Measurements from ENCODE around the gene JAZF1.
"Not testable (repeated sequence)": the region's sequence is repeated elsewhere in the genome, so short reads cannot be mapped to it uniquely, and the experiment has no call there.

JAZF1 gene

GRCh38 chr7:27923642-27923980, 257.0 kb downstream of the JAZF1 start:
- no peak overlapping the region for H3K4me3 ChIP-seq (ENCODE audit: low read depth, low read length)
- TF ChIP-seq CTCF (IDR thresholded peaks at IDR 0.05; ENCODE audit: control insufficient read depth, extremely low read depth, insufficient read depth), result no peak
- DNase-seq (ENCODE audit: low read depth), result no peak

DNA sequence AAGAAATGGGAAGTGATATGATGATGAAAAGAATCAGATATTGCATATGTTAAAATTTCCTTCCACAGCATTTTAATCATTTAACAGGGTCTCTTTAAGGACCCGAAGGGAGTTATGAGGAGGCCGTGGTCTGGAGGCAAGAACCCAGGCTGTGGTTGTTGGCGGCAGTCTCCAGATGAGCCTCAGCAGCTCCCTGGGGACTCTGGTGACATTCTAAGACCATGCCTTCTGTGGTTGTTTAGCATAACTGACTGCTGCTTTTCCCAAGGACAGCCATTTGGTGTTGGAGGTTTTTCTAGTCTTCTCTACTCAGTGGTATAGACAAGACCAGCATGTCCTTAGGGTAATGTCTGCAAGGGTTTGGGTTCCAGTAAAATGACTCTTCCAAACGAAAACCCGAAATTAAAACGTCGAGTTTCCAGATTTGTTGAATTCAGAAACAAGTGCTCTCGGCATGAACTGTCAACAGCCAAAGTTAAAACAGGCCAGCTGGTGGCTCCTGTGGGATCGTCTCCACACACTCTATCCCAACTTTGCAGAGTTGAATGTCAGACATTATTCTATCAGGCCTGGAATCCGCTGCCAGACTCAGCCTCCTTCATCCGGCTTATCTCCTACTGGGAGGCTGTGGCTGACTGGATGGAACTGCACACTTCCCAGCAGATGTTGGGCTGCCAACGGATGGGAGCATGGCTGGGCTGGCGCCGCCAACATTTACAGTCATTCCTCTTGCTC, 257.5 kb downstream of the JAZF1 start:
- TF ChIP-seq CTCF (IDR thresholded peaks at IDR 0.05; ENCODE audit: control insufficient read depth, extremely low read depth, insufficient read depth), result no peak
- no peak for DNase-seq (ENCODE audit: low read depth)
- no peak overlapping the region for H3K4me3 ChIP-seq (ENCODE audit: low read depth, low read length)

- H3K4me3 ChIP-seq (ENCODE audit: low read depth, low read length); DNase-seq (ENCODE audit: low read depth): not testable (repeated sequence)
Measured at GRCh38 chr7:27922389-27922788, 258.2 kb downstream of the JAZF1 start.

DNA sequence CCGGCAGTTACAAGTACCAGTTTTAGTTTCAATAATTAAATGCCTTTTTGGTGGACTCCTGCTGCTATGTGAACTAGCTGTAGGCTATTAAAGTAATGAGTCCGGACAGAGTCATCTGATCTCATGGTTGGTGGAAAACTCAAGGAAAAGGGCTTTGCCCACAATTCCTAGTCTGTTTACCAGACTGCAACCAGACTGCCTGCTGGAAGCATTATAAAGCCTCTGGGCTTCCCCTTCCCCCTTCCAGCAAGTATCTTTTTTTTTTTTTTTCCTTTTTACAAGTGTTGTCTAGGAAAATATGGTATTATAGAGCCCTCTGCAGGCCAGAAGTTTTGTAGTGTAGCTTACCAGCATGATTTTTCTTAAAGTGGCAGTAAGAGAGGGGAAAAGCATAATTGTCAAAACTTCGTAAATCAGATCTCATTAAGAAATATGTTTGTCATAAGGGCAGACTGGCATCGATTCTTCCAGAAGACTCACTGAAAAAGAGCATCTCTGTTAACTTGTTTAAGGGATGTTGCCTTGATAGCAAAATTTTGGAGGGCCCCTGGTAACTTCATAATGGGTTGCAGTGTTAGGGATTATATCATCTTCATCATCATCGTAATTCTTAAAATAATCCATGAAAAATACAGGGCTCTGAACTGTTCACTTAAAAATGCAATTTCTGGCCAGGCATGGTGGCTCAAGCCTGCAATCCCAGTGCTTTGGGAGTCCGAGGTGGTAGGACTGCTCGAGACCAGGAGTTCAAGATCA, 259.3 kb downstream of the JAZF1 start:
- TF ChIP-seq CTCF (IDR thresholded peaks at IDR 0.05; ENCODE audit: control insufficient read depth, extremely low read depth, insufficient read depth), result peak; percentile 61
- peak; percentile 83 for DNase-seq (ENCODE audit: low read depth)
- no peak overlapping the region for H3K4me3 ChIP-seq (ENCODE audit: low read depth, low read length)

DNA sequence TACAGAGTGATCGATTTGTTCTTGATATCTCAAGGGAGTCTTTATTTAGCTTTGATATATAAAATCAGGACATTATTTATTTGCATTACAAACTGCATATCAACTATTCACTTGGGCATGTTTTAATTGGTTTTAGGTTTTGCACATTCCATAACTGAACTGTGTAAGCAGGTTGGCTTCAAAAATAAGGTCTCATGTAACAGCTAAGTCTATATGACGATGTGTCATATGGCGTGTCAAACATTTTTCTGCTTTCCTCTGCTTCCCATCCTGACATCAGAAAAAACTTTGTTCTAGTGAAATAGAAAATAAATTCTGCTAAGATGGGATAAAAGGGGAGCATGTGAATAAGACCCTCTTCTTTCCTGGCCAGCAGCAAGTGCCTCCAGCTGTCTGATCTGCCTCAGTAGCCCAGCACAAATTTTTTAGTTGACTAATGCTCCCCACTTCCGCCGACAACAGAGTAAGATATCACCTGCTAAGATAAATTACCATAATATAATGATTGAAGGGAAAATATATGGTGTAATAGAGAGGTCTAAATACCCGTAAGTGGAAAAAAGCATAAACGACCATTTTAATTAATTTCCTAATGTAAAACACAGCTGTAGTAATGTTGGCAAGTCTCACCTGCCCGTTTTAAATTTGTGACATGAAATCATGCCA, 260.2 kb downstream of the JAZF1 start:
- DNase-seq (ENCODE audit: low read depth), result no peak
- TF ChIP-seq CTCF (IDR thresholded peaks at IDR 0.05; ENCODE audit: control insufficient read depth, extremely low read depth, insufficient read depth), result no peak
- H3K4me3 ChIP-seq (ENCODE audit: low read depth, low read length), result no peak overlapping the region

DNA sequence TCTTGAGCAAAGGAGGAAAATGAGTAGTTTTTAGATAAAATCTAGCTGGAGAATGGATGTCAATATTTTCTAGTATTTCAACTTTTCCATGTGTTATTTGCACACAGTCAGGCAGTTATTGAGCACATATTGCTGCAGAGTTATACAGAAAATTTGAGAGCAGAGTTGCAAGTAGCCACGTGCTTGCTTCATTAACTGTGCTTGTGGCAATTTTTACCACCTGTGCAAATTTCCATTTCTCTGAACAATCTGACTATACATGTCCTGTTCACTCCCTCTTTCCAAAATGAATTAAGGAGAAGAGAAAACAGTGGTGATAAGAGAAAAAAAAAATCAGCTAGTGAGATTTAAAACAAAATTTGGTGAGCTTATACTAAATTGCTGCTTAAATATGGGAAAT, 262.1 kb downstream of the JAZF1 start:
- no peak overlapping the region for H3K4me3 ChIP-seq (ENCODE audit: low read depth, low read length)
- no peak for TF ChIP-seq CTCF (IDR thresholded peaks at IDR 0.05; ENCODE audit: control insufficient read depth, extremely low read depth, insufficient read depth)
- no peak for DNase-seq (ENCODE audit: low read depth)

- TF ChIP-seq CTCF (IDR thresholded peaks at IDR 0.05; ENCODE audit: control insufficient read depth, extremely low read depth, insufficient read depth), result no peak
- no peak overlapping the region for H3K4me3 ChIP-seq (ENCODE audit: low read depth, low read length)
- DNase-seq (ENCODE audit: low read depth), result no peak
Measured at GRCh38 chr7:27917774-27918314, 262.8 kb downstream of the JAZF1 start.

Data from LNCaP clone FGC (cell line).